ENCODE data around the gene DGCR2.

The DGCR2 gene

DNA sequence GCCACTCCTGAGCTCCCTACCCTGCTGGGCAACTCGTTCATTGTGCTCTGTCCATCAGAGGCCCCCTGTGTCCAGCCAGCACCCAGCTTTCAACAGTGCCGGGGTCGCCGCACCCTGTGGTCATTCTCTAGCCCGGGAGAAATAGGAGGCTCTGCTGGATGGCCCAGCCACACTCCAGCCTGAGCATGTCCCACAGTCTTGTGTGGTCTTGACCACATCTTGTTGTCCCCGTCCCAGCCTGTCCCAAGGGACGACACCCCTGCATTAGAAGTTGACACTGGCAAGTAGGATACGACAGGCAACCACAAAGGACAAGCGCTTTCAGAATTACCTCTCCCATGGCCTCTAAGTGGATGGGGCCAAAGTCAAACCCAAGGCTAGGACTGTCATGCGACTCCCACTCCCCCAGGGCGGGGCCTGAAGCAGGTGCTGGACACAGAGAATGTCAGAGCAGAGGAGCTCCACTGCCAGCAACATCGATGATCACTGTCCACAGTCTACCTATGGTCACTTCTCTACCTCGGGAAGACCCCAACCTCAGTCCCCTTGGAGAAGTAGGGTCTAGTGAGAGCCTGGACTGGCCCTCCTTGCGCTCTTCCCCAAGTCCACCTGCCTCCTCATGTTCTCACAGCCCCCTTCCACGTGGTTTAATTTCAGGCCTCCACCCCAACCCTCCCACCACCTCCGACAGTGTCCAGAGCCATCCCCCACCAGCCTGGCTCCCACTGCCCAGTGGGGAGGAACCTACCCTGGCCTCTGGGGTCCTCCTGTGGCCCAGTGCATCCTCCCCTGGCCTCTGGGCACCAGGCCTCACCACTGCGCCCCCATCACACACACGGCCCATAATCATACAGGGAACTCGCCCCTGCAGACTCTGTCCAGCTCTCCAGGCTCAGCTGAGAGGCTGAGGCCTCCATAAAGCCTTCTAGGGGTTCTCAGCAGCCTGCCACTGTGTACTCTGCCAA lies 4.4 kb upstream of the DGCR2 start:
- in situ Hi-C loops (cut with MboI; ENCODE audit: low sequenced_read_pairs, unreplicated experiment): no loop called here
- no peak for DNase-seq (ENCODE audit: low spot score)
- TF ChIP-seq, protein P1, sequence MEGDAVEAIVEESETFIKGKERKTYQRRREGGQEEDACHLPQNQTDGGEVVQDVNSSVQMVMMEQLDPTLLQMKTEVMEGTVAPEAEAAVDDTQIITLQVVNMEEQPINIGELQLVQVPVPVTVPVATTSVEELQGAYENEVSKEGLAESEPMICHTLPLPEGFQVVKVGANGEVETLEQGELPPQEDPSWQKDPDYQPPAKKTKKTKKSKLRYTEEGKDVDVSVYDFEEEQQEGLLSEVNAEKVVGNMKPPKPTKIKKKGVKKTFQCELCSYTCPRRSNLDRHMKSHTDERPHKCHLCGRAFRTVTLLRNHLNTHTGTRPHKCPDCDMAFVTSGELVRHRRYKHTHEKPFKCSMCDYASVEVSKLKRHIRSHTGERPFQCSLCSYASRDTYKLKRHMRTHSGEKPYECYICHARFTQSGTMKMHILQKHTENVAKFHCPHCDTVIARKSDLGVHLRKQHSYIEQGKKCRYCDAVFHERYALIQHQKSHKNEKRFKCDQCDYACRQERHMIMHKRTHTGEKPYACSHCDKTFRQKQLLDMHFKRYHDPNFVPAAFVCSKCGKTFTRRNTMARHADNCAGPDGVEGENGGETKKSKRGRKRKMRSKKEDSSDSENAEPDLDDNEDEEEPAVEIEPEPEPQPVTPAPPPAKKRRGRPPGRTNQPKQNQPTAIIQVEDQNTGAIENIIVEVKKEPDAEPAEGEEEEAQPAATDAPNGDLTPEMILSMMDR (IDR thresholded peaks at IDR 0.05; ENCODE audit: borderline replicate concordance, control extremely low read depth, extremely low read depth, insufficient read depth, missing control alignments): no peak

DNA sequence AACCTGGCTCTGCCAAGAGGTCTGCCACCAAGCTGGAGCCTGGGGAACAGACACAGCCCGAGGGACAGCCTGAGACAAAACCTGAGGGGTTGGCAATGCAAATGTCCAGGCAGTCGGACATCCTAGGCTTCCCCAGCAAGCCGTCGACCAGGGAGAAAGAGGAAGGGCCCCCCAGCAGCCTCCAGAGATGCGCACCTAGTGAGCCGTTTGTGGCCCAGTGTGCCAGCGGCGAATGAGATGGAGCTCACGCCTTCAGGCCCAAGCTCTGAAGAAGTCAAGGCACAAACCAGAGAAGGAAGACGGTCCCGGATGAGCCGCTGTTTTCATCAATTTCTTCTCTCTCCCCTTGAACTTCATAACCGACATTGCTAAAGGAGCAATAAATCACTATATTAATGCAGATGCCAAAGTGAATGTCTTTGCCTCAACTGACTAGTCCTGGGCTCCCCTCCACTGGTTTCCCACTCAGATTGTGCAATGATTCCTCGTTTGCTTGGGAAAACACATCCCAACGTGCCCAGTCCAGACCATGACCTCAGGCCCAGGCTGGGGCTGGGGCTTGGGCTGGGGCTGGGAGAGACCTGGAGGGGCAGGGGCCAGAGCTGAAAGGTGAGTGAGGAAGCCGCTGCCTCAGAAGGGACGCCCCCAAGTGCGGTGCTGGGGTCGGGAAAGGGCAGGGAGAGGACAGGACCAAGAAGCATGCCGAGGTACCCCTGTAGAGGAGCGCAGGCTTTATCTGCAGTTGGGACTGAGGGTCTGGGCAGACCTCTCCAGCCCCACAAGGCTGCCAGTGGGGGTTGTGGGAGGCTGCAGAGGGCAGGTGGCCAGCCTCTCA lies 3.5 kb upstream of the DGCR2 start:
- TF ChIP-seq, protein P1 (IDR thresholded peaks at IDR 0.05; ENCODE audit: borderline replicate concordance, control extremely low read depth, extremely low read depth, insufficient read depth, missing control alignments): no peak
- no peak for DNase-seq (ENCODE audit: low spot score)

DNA sequence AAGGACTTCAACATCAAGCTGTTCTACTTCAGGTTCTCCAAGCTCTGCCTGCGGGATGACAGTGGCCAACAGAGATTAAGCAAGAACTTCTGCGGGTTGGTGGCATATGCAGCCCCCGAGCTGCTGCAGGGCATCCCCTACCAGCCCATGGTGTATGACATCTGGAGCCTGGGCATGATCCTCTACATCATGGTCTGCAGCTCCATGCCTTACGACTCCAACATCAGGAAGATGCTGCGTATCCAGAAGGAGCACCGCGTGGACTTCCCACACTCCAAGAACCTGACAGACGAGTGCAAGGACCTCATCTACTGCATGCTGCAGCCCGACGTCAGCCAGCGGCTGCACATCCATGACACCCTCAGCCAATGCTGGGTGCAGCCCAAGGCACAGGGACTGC lies 2.8 kb upstream of the DGCR2 start:
- in situ Hi-C loops (cut with MboI; ENCODE audit: low sequenced_read_pairs, unreplicated experiment): no loop called here
- TF ChIP-seq, protein P1 (IDR thresholded peaks at IDR 0.05; ENCODE audit: borderline replicate concordance, control extremely low read depth, extremely low read depth, insufficient read depth, missing control alignments): no peak
- no peak for DNase-seq (ENCODE audit: low spot score)

More for the DNA sequence above, 3.5 kb upstream of the DGCR2 start:
- in situ Hi-C loops (cut with MboI; ENCODE audit: low sequenced_read_pairs, unreplicated experiment): no loop called here

DNA sequence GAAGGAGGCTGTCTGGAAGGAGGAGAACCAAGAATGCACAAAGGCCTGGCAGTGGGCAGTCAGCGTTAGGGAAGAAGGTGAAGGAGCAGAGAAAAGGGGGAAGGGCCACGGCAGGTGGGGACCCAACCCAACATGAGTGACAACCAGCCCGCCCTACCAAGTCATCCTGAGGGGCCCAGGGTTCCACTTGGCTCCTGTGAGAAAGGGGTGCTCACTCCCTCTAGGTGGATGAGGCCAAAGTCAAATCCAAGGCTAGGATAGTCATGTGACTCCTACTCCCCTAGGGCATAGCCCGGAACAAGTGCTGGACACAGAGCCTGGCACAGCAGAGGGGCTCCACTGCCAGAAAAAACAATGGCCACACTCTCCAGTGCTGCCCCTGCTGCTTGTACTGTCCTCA lies 2.2 kb upstream of the DGCR2 start:
- in situ Hi-C loops (cut with MboI; ENCODE audit: low sequenced_read_pairs, unreplicated experiment): no loop called here

GRCh38 chr22:19123936-19124335 lies 1.7 kb upstream of the DGCR2 start:
- DNase-seq (ENCODE audit: low spot score): no peak
- in situ Hi-C loops (cut with MboI; ENCODE audit: low sequenced_read_pairs, unreplicated experiment): no loop called here
- TF ChIP-seq, protein P1 (IDR thresholded peaks at IDR 0.05; ENCODE audit: borderline replicate concordance, control extremely low read depth, extremely low read depth, insufficient read depth, missing control alignments): no peak

More for the DNA sequence above, 2.2 kb upstream of the DGCR2 start:
- no peak for DNase-seq (ENCODE audit: low spot score)
- TF ChIP-seq, protein P1 (IDR thresholded peaks at IDR 0.05; ENCODE audit: borderline replicate concordance, control extremely low read depth, extremely low read depth, insufficient read depth, missing control alignments): no peak

GRCh38 chr22:19122752-19123492 lies 710 bp upstream of the DGCR2 start:
- in situ Hi-C loops (cut with MboI; ENCODE audit: low sequenced_read_pairs, unreplicated experiment): no loop called here
- DNase-seq (ENCODE audit: low spot score): no peak
- TF ChIP-seq, protein P1 (IDR thresholded peaks at IDR 0.05; ENCODE audit: borderline replicate concordance, control extremely low read depth, extremely low read depth, insufficient read depth, missing control alignments): no peak

Data from GM13976 (cell line).